ENCODE results near the gene PDE1A. TPM values are rescaled to one million over a fixed set of nuclear protein-coding genes. Genes with fewer than 3 reads are reported as not detected.

The PDE1A gene
- total RNA-seq, 1 donor from 2014 or later = 6.3 TPM

DNA sequence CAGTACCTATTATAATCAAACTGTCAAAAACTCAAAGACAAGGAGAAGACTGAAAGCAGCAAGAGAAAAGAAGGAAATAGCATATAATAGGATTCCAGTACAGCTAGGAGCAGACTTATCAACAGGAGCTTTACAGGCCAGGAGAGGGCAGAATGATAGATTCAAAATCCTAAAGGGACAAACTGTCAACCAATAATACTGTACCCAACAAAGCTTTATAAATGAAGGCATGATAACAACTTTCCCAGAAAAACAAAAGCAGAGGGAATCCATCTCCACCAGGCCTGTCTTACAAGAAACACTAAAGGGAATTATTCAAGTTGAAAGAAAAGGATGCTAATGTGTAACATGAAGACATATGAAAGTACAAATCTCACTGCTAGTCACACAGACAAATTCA is 42.0 kb downstream of the PDE1A start:
- TF ChIP-seq, protein P1, sequence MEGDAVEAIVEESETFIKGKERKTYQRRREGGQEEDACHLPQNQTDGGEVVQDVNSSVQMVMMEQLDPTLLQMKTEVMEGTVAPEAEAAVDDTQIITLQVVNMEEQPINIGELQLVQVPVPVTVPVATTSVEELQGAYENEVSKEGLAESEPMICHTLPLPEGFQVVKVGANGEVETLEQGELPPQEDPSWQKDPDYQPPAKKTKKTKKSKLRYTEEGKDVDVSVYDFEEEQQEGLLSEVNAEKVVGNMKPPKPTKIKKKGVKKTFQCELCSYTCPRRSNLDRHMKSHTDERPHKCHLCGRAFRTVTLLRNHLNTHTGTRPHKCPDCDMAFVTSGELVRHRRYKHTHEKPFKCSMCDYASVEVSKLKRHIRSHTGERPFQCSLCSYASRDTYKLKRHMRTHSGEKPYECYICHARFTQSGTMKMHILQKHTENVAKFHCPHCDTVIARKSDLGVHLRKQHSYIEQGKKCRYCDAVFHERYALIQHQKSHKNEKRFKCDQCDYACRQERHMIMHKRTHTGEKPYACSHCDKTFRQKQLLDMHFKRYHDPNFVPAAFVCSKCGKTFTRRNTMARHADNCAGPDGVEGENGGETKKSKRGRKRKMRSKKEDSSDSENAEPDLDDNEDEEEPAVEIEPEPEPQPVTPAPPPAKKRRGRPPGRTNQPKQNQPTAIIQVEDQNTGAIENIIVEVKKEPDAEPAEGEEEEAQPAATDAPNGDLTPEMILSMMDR (IDR thresholded peaks at IDR 0.05) = no peak
- Histone ChIP-seq H3K27me3 (no peaks in the 10 kb centered on the region), H3K9me3 (no peaks in the 10 kb centered on the region), H3K27ac (no peak overlapping the region), H3K4me1 (no peaks in the 10 kb centered on the region), H3K4me3 (no peak overlapping the region), H3K36me3 (no peaks in the 10 kb centered on the region)
- intact Hi-C loops (cut with DNase I) = no loop called here
- DNase-seq = no peak
- no peak for ATAC-seq

DNA sequence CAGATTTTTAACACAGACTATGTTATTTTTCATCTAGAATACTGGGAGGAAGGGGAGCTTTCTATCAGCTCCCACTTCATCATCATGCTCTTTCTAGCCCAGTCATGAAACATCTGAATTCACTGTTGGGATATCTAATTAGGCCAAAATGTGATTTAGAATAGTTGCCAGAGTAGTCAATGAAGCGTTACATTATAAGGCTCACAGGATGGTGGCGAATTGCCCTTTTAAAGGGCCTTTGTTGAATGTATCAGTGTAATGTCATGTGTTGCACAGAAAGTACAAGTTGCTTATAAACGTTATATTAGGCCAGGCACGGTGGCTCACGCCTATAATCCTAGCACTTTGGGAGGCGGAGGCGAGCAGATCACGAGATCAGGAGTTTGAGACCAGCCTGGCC is 45.6 kb downstream of the PDE1A start:
- TF ChIP-seq, protein P1 (IDR thresholded peaks at IDR 0.05) = no peak
- ATAC-seq (no peak), DNase-seq (no peak)
- intact Hi-C loops (cut with DNase I) = no loop called here
- Histone ChIP-seq H3K4me1 (peaks cover 7% of the 10 kb centered on the region), H3K27me3 (no peaks in the 10 kb centered on the region), H3K27ac (no peak overlapping the region), H3K4me3 (no peak overlapping the region), H3K9me3 (no peaks in the 10 kb centered on the region), H3K36me3 (no peaks in the 10 kb centered on the region)

DNA sequence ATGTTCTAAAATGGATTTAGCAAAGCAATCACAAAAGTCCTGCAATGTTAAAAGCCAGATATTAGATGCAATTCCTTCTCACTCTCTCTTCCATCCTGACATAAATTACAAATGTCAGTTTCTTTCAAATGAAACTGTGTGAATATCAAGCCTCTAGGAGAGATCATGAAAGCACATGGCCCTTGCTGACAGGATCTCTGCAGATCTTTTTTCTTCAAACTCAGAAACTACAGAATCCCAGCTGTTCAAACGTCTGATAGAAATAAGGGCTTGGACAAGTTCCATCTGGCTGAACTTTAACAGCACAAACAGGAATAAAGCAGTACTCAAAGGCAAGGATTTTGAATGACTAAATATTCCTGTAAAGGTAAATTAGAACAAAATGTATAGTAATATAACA is 47.6 kb downstream of the PDE1A start:
- no peaks in the 10 kb centered on the region for H3K9me3 ChIP-seq
- TF ChIP-seq, protein P1 (IDR thresholded peaks at IDR 0.05) = no peak

DNA sequence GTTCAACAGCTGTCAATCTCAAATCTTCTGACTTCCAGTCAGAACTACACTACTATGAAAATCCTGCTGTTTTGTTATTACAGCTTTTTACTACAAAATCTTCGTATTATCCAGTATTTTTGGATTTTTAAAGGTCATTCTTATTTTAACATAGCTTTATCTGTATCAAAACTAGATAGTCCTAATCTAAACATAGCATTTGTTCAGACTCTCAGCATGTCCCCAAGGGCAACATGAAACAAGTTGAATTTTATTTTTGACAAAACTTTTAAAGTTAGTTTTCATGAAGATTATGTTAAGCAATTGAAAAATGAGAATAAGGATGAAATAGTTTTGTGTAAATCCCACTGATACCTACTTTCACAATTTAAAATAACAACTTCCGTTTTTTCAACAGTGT is 48.1 kb downstream of the PDE1A start:
- no peaks in the 10 kb centered on the region for H3K9me3 ChIP-seq
- H3K4me3 ChIP-seq = no peak overlapping the region
- H3K36me3 ChIP-seq = no peaks in the 10 kb centered on the region
- DNase-seq (no peak), ATAC-seq (no peak)
- H3K4me1 ChIP-seq = peaks cover 7% of the 10 kb centered on the region
- no peaks in the 10 kb centered on the region for H3K27me3 ChIP-seq
- intact Hi-C loops (cut with DNase I) = no loop called here
- no peak overlapping the region for H3K27ac ChIP-seq
- TF ChIP-seq, protein P1 (IDR thresholded peaks at IDR 0.05) = no peak

More for the DNA sequence above, 47.6 kb downstream of the PDE1A start:
- Histone ChIP-seq H3K36me3 (no peaks in the 10 kb centered on the region), H3K27ac (no peak overlapping the region), H3K4me3 (no peak overlapping the region), H3K27me3 (no peaks in the 10 kb centered on the region), H3K4me1 (peaks cover 7% of the 10 kb centered on the region)
- no peak for ATAC-seq
- intact Hi-C loops (cut with DNase I) = no loop called here
- DNase-seq = no peak

DNA sequence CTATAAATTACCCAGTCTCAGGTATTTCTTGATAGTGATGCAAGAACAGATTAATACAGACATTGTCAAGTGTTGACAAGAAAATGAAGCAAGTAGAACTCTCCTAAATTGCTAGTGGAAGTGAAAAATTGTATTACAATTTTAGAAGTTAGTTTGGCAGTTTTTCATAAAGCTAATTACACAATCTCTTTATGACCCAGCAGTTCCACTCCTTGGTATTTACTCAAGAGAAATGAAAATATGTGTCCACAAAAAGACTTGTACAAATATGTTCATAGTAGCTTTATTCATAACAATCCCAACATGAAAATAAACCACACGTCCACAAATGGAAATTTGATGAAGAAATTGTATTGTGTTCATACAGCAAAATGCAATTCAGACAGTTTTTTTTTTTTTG is 49.4 kb downstream of the PDE1A start:
- H3K27ac ChIP-seq = no peak overlapping the region
- peaks cover 7% of the 10 kb centered on the region for H3K4me1 ChIP-seq
- H3K36me3 ChIP-seq = no peaks in the 10 kb centered on the region
- no peaks in the 10 kb centered on the region for H3K9me3 ChIP-seq
- intact Hi-C loops (cut with DNase I) = no loop called here
- TF ChIP-seq, protein P1 (IDR thresholded peaks at IDR 0.05) = no peak
- no peak overlapping the region for H3K4me3 ChIP-seq
- H3K27me3 ChIP-seq = no peaks in the 10 kb centered on the region
- ATAC-seq = no peak
- DNase-seq = no peak

DNA sequence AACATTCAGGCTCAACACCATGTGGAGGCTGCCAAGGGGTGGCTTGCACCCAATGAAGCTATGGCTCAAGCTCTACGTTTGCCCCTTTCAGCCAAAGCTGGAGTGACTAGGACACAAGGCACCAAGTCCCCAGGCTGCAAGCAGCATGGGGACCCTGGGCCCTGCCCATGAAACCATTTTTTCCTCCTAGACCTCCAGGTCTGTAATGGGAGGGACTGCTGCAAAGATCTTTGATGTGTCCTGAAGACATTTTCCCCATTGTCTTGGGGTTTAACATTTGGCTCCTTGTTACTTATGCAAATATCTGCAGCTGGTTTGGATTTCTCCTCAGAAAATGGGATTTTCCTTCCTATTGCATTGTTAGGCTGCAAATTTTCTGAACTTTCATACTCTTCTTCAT is 51.0 kb downstream of the PDE1A start:
- no peaks in the 10 kb centered on the region for H3K36me3 ChIP-seq
- DNase-seq (no peak), ATAC-seq (no peak)
- H3K9me3 ChIP-seq = no peaks in the 10 kb centered on the region
- intact Hi-C loops (cut with DNase I) = no loop called here
- H3K27ac ChIP-seq = no peak overlapping the region
- no peak overlapping the region for H3K4me3 ChIP-seq
- peaks cover 7% of the 10 kb centered on the region for H3K4me1 ChIP-seq
- TF ChIP-seq, protein P1 (IDR thresholded peaks at IDR 0.05) = no peak
- H3K27me3 ChIP-seq = no peaks in the 10 kb centered on the region

All from upper lobe of right lung (tissue), 1 donor.